Lung (tissue), 12 donors: ENCODE data around the gene FAM227B. TPM values are rescaled to one million over a fixed set of nuclear protein-coding genes. Genes with fewer than 3 reads are reported as not detected.

Experiments used
- ATAC-seq: fragments of 200-7000 bp; cut with Tn5 transposase; one replicate; pipeline ENCODE4 v1.9.1; 2020; ENCODE audit warnings: moderate number of reproducible peaks; ENCODE audit not compliant: insufficient read depth, low FRiP score
- DNase-seq, 3 donors: peaks; one replicate each; pipeline ENCODE4 v3.0.0-alpha.2; 2013 to 2017
- H3K27ac ChIP-seq, 2 donors: one replicate each; pipeline ENCODE4 v1.5.1; 2013; ENCODE audit warnings: mild to moderate bottlenecking in 2 of 2, moderate library complexity in 2 of 2, control low read depth in 1 of 2, inconsistent platforms in 1 of 2, low read depth in 1 of 2, low read length in 1 of 2
- H3K27me3 ChIP-seq, 3 donors: one replicate each; pipeline ENCODE4 v1.5.1; 2013; ENCODE audit warnings: low read length in 2 of 3; ENCODE audit not compliant: control insufficient read depth in 3 of 3, insufficient read depth in 3 of 3
- H3K36me3 ChIP-seq, 4 donors: one replicate each; pipeline ENCODE4 v1.5.1; 2013; ENCODE audit warnings: low read length in 4 of 4, mild to moderate bottlenecking in 1 of 4, moderate library complexity in 1 of 4; ENCODE audit not compliant: control insufficient read depth in 4 of 4, insufficient read depth in 4 of 4
- H3K4me1 ChIP-seq, 5 donors: one replicate each; pipeline ENCODE4 v1.5.1; 2013; ENCODE audit warnings: low read length in 5 of 5, mild to moderate bottlenecking in 2 of 5, moderate library complexity in 1 of 5; ENCODE audit not compliant: control insufficient read depth in 5 of 5, insufficient read depth in 5 of 5
- H3K4me3 ChIP-seq: one replicate; pipeline ENCODE4 v1.5.1; 2013; ENCODE audit warnings: mild to moderate bottlenecking, control low read depth, moderate library complexity
- H3K9ac ChIP-seq, 2 donors: one replicate each; pipeline ENCODE4 v1.5.1; 2013; ENCODE audit warnings: low read length in 2 of 2, control low read depth in 1 of 2; ENCODE audit not compliant: insufficient read depth in 1 of 2
- H3K9me3 ChIP-seq, 4 donors: one replicate each; pipeline ENCODE4 v1.5.1; 2013; ENCODE audit warnings: low read length in 3 of 4, mild to moderate bottlenecking in 1 of 4, moderate library complexity in 1 of 4; ENCODE audit not compliant: control insufficient read depth in 4 of 4, insufficient read depth in 3 of 4
- CTCF ChIP-seq: IDR thresholded peaks from 2 replicates; pipeline ENCODE4 v1.5.1; 2012; ENCODE audit warnings: mild to moderate bottlenecking; ENCODE audit errors: control extremely low read depth, extremely low read depth
- WGBS, 2 donors: extraction: QIAGEN DNeasy Blood & Tissue Kit; methylation state at CpG; one replicate each; pipeline ENCODE4 v1.1.7; 2013; 5-methylcytosine and 5-hydroxymethylcytosine counted together
- polyA plus RNA-seq, 2 donors: library from polyadenylated mRNA; stranded (reverse); fragments of 200-250 nt; gene quantifications; one replicate each; pipeline ENCODE4 v1.2.1, GENCODE V29; 2013
- total RNA-seq, 2 donors: library from RNA; depleted of rRNA in 1 of 2; stranded (reverse); fragments of >200 nt in 1 of 2; gene quantifications; one replicate each; pipeline ENCODE4 v1.2.1, GENCODE V29; 2014 to 2021
- donor health status: control.
- donor health status: control.
- donor health status: Bipolar disorder and iron deficiency.
- donor health status: healthy.
- donor health status: DM: yes; HTN: yes; CAD: no.

FAM227B gene
- total and polyA plus RNA-seq, 4 donors: 2.2 to 14.5 (median 4.7) TPM

- TF ChIP-seq CTCF: no peak
- Histone ChIP-seq H3K9me3 (no peaks in the 10 kb centered on the region), H3K9ac (no peak overlapping the region), H3K4me1 (peaks cover 0 to 19% (median 5%) of the 10 kb centered on the region in 5 donors), H3K4me3 (no peak overlapping the region), H3K27me3 (no peaks in the 10 kb centered on the region), H3K27ac (peak overlapping the region in 1 of 2 donors; percentile 23), H3K36me3 (peaks cover 0 to 4% (median 3%) of the 10 kb centered on the region in 4 donors)
- no peak for ATAC-seq
- DNase-seq: peak in 1 of 3 donors; percentile 19
- whole genome bisulfite sequencing, 2 donors: 96 to 100% methylated on average over 1 of the region's 1 CpG
These were observed 23.8 kb upstream of the FAM227B start for GRCh38 chr15:49644364-49644794.

- Histone ChIP-seq H3K9ac (no peak overlapping the region), H3K27me3 (no peaks in the 10 kb centered on the region), H3K4me3 (no peak overlapping the region), H3K36me3 (peaks cover 0 to 13% (median 8%) of the 10 kb centered on the region in 4 donors), H3K27ac (no peak overlapping the region), H3K4me1 (peaks cover 0 to 3% (median 0%) of the 10 kb centered on the region in 5 donors), H3K9me3 (no peaks in the 10 kb centered on the region)
- ATAC-seq (no peak), DNase-seq (no peak)
- 88 to 95% methylated on average over 4 of the region's 4 CpGs for WGBS, 2 donors
- no peak for TF ChIP-seq CTCF
These were observed 17.2 kb upstream of the FAM227B start for GRCh38 chr15:49637857-49638256.

- no peak for ATAC-seq
- H3K27me3 ChIP-seq: no peaks in the 10 kb centered on the region
- H3K27ac ChIP-seq: no peak overlapping the region
- no peak for TF ChIP-seq CTCF
- peaks cover 0 to 2% (median 0%) of the 10 kb centered on the region in 5 donors for H3K4me1 ChIP-seq
- peaks cover 0 to 4% (median 2%) of the 10 kb centered on the region in 4 donors for H3K9me3 ChIP-seq
- 96% methylated on average over 2 of the region's 2 CpGs for WGBS, 2 donors
- H3K4me3 ChIP-seq: no peak overlapping the region
- no peak overlapping the region for H3K9ac ChIP-seq
- peaks cover 0 to 23% (median 8%) of the 10 kb centered on the region in 4 donors for H3K36me3 ChIP-seq
- DNase-seq: no peak
These were observed 7.8 kb upstream of the FAM227B start for GRCh38 chr15:49628379-49628778.

- ATAC-seq (no peak), DNase-seq (no peak)
- Histone ChIP-seq H3K9ac (no peak overlapping the region), H3K36me3 (peaks cover 0 to 22% (median 8%) of the 10 kb centered on the region in 4 donors), H3K4me3 (no peak overlapping the region), H3K9me3 (peaks cover 0 to 4% (median 2%) of the 10 kb centered on the region in 4 donors), H3K27me3 (no peaks in the 10 kb centered on the region), H3K4me1 (peaks cover 0 to 8% (median 4%) of the 10 kb centered on the region in 5 donors), H3K27ac (no peak overlapping the region)
- no peak for TF ChIP-seq CTCF
- WGBS, 2 donors: 72 to 79% methylated on average over 1 of the region's 1 CpG
These were observed 6.8 kb upstream of the FAM227B start for GRCh38 chr15:49627407-49627877.
